GM12878 (cell line): ENCODE data around the gene DNAJC2. TPM values are rescaled to one million over a fixed set of nuclear protein-coding genes. Genes with fewer than 3 reads are reported as not detected.
"Not testable (repeated sequence)": the region's sequence is repeated elsewhere in the genome, so short reads cannot be mapped to it uniquely, and the experiment has no call there.

ENCODE experiments used
- ATAC-seq: fragments of 200-7000 bp; cut with Tn5 transposase; 3 replicates; pipeline ENCODE4 v1.9.1; 2020; ENCODE audit warnings: mild to moderate bottlenecking, moderate library complexity
- BruUV-seq: library from RNA; stranded (reverse); fragments of 400-500 nt; replicated peaks from 2 replicates; lab custom pipeline; 2021; lab: Mats Ljungman, UMichigan
- CTCF ChIA-PET: fragments of 300-600 bp; sonication (Branson Sonifier 250); formaldehyde crosslinking; extraction: SDS; loops from one replicate; lab custom pipeline; 2021; ENCODE audit warnings: inconsistent platforms; lab: Yijun Ruan, JAX
- POLR2A ChIA-PET: fragments of 350-600 bp; formaldehyde crosslinking; extraction: SDS; loops from one replicate; lab custom pipeline; 2021; ENCODE audit warnings: inconsistent platforms; lab: Charles Lee
- RAD21 ChIA-PET: fragments of 300-600 bp; sonication (Branson Sonifier 250); formaldehyde crosslinking; loops from one replicate; lab custom pipeline; 2023; ENCODE audit warnings: antibody characterized with exemption; ENCODE audit not compliant: unreplicated experiment; lab: Charles Lee
- SMC1A ChIA-PET: fragments of 300-600 bp; sonication (Branson Sonifier 250); formaldehyde crosslinking; loops from one replicate; lab custom pipeline; 2023; ENCODE audit not compliant: unreplicated experiment, uncharacterized antibody; lab: Charles Lee
- DNase-seq: peaks from one replicate; pipeline ENCODE4 v3.0.0-alpha.2; 2011; ENCODE audit warnings: low read depth, low spot score
- FAIRE-seq: peaks from 3 replicates; lab custom pipeline; 2011; peaks lifted over from hg19 to GRCh38; lab: Jason Lieb, UNC
- H2AFZ ChIP-seq: 2 replicates; pipeline ENCODE4 v1.6.0; 2011; ENCODE audit warnings: low read depth, low read length, control low read depth; ENCODE audit not compliant: control insufficient read depth
- H3K27ac ChIP-seq: 2 replicates; pipeline ENCODE4 v1.5.1; 2011; ENCODE audit warnings: control low read depth; ENCODE audit not compliant: control insufficient read depth, insufficient read depth
- H3K27me3 ChIP-seq, 2 experiments: replicated peaks in 1 of 2; 2 replicates each; pipeline versions ENCODE4 v1.6.0 to v1.6.1; 2011; ENCODE audit warnings: low read length in 1 of 2; ENCODE audit not compliant: control insufficient read depth in 2 of 2, insufficient read depth in 2 of 2
- H3K36me3 ChIP-seq, 2 experiments: 2 replicates each; pipeline ENCODE4 v1.5.1; 2011; ENCODE audit warnings: low read length in 1 of 2; ENCODE audit not compliant: control insufficient read depth in 2 of 2, insufficient read depth in 2 of 2
- H3K4me1 ChIP-seq: 2 replicates; pipeline ENCODE4 v1.6.1; 2011; ENCODE audit warnings: mild to moderate bottlenecking, low read length, moderate library complexity, mixed read lengths; ENCODE audit not compliant: control insufficient read depth, insufficient read depth
- H3K4me2 ChIP-seq: 2 replicates; pipeline ENCODE4 v1.6.0; 2011; ENCODE audit warnings: control low read depth; ENCODE audit not compliant: control insufficient read depth, insufficient read depth
- H3K4me3 ChIP-seq: fragments of 200-600 bp; sonication (generic); 2 replicates; pipeline ENCODE4 v1.5.1; 2016
- H3K79me2 ChIP-seq: 2 replicates; pipeline ENCODE4 v1.6.0; 2011; ENCODE audit warnings: low read length; ENCODE audit not compliant: control insufficient read depth, insufficient read depth
- H3K9ac ChIP-seq: 2 replicates; pipeline ENCODE4 v1.8.0; 2011; ENCODE audit warnings: low read length, control low read depth, mixed read lengths; ENCODE audit not compliant: control insufficient read depth, insufficient read depth
- H3K9me3 ChIP-seq: replicated peaks from 3 replicates; pipeline ENCODE4 v1.5.1; 2011; ENCODE audit warnings: mild to moderate bottlenecking, low read length; ENCODE audit not compliant: control insufficient read depth, insufficient read depth
- H4K20me1 ChIP-seq: 2 replicates; pipeline ENCODE4 v1.6.0; 2011; ENCODE audit not compliant: control insufficient read depth, insufficient read depth
- ATF7 ChIP-seq: fragments of 450-650 bp; IDR thresholded peaks from 2 replicates; pipeline ENCODE4 v1.6.1; 2016; ENCODE audit warnings: low read depth, mild to moderate bottlenecking
- BHLHE40 ChIP-seq, 2 experiments: fragments of 450-650 bp in 1 of 2; IDR thresholded peaks; 2 replicates each; pipeline ENCODE4 v1.6.1; 2011 to 2017; ENCODE audit warnings: low read depth in 2 of 2, borderline replicate concordance in 1 of 2, improper control_type of control experiment in 1 of 2, low read length in 1 of 2, mild to moderate bottlenecking in 1 of 2
- BMI1 ChIP-seq: fragments of 450-650 bp; IDR thresholded peaks from 2 replicates; pipeline ENCODE4 v1.6.1; 2016; ENCODE audit warnings: mild to moderate bottlenecking, moderate library complexity, borderline replicate concordance
- CHD1 ChIP-seq: IDR thresholded peaks from 2 replicates; pipeline ENCODE4 v1.6.1; 2012; ENCODE audit warnings: low read depth, low read length, improper control_type of control experiment
- FOXK2 ChIP-seq: fragments of 450-650 bp; IDR thresholded peaks from 2 replicates; pipeline ENCODE4 v1.6.1; 2017; ENCODE audit warnings: mild to moderate bottlenecking, moderate library complexity
- HDAC6 ChIP-seq: fragments of 200-600 bp; sonication (generic); IDR thresholded peaks from one replicate; pipeline ENCODE4 v1.8.0; 2017; ENCODE audit warnings: antibody characterized with exemption; ENCODE audit not compliant: unreplicated experiment
- HDGF ChIP-seq: fragments of 450-650 bp; IDR thresholded peaks from 2 replicates; pipeline ENCODE4 v1.6.1; 2016; ENCODE audit warnings: antibody characterized with exemption
- IKZF1 ChIP-seq: fragments of 450-650 bp; conservative IDR thresholded peaks from 2 replicates; pipeline ENCODE4 v1.6.1; 2017; ENCODE audit warnings: antibody characterized with exemption, mild to moderate bottlenecking
- KLF5 ChIP-seq: fragments of 450-650 bp; IDR thresholded peaks from 2 replicates; pipeline ENCODE4 v1.6.1; 2014; ENCODE audit warnings: mild to moderate bottlenecking; ENCODE audit not compliant: partially characterized antibody
- MAX ChIP-seq: IDR thresholded peaks from 2 replicates; pipeline ENCODE4 v1.6.1; 2012; ENCODE audit warnings: low read depth, low read length, improper control_type of control experiment
- MEF2B ChIP-seq: fragments of 450-650 bp; IDR thresholded peaks from 2 replicates; pipeline ENCODE4 v1.6.1; 2018; ENCODE audit warnings: mild to moderate bottlenecking, moderate library complexity; ENCODE audit not compliant: partially characterized antibody, poor library complexity, severe bottlenecking
- MXI1 ChIP-seq: fragments of 150-350 bp; IDR thresholded peaks from 2 replicates; pipeline ENCODE4 v1.6.1; 2011; ENCODE audit warnings: low read depth, mild to moderate bottlenecking, inconsistent platforms, low read length, improper control_type of control experiment
- NR2F1 ChIP-seq: fragments of 450-650 bp; conservative IDR thresholded peaks from 2 replicates; pipeline ENCODE4 v1.6.1; 2017; ENCODE audit warnings: mild to moderate bottlenecking
- NRF1 ChIP-seq: conservative IDR thresholded peaks from 2 replicates; pipeline ENCODE4 v1.6.1; 2011; ENCODE audit warnings: mild to moderate bottlenecking, low read depth, low read length, improper control_type of control experiment
- PBX3 ChIP-seq: IDR thresholded peaks from 2 replicates; pipeline ENCODE4 v1.6.1; 2011; ENCODE audit warnings: mild to moderate bottlenecking, low read depth, low read length, moderate library complexity; ENCODE audit not compliant: insufficient replicate concordance
- TARDBP ChIP-seq: IDR thresholded peaks from 2 replicates; pipeline ENCODE4 v1.6.1; 2016; ENCODE audit warnings: borderline replicate concordance
- USF1 ChIP-seq: IDR thresholded peaks from 2 replicates; pipeline ENCODE4 v1.6.1; 2011; ENCODE audit warnings: borderline replicate concordance, low read depth, mild to moderate bottlenecking, moderate library complexity, mixed read lengths, low read length; ENCODE audit not compliant: insufficient read depth; ENCODE audit errors: extremely low read length
- USF2 ChIP-seq: IDR thresholded peaks from 2 replicates; pipeline ENCODE4 v1.6.1; 2011; ENCODE audit warnings: low read depth, low read length, improper control_type of control experiment, borderline replicate concordance
- YY1 ChIP-seq: IDR thresholded peaks from 2 replicates; pipeline ENCODE4 v1.6.1; 2011; ENCODE audit warnings: low read depth, mild to moderate bottlenecking, low read length
- WGBS: methylation state at CpG from one replicate; pipeline ENCODE4 v1.1.6; 2016; ENCODE audit warnings: low lambda C conversion rate; ENCODE audit not compliant: insufficient replicate concordance, insufficient coverage; ENCODE audit errors: missing lambda C conversion rate; 5-methylcytosine and 5-hydroxymethylcytosine counted together
- in situ Hi-C: fragments of 300-500 bp; cut with MboI; formaldehyde crosslinking; loops from 9 replicates; pipeline ENCODE4 v1.14.3; 2018; ENCODE audit warnings: mixed read lengths
- intact Hi-C: fragments of 100-400 bp; cut with micrococcal nuclease; formaldehyde crosslinking; loops from one replicate; pipeline ENCODE4 v1.14.2; 2022; ENCODE audit not compliant: unreplicated experiment
- polyA plus RNA-seq, 11 experiments: library from polyadenylated mRNA; depleted of rRNA in 4 of 11; unstranded in 6 of 11; stranded (reverse) in 5 of 11; fragments of >200 nt; fragmentation: Nextera tagmentation in 4 of 11; fragmentation: Illumina TruSeq in 1 of 11; extraction: Ambion mirVana in 4 of 11; extraction: Trizol in 1 of 11; gene quantifications; 1 replicate in 1 of 11; 2 replicates in 10 of 11; pipeline versions ENCODE4 v1.2.1 to v1.2.3, GENCODE V29; 2011 to 2016; ENCODE audit warnings: inconsistent platforms in 2 of 11, missing spikeins in 2 of 11, low read depth in 1 of 11
- total RNA-seq, 4 experiments: library from RNA; depleted of rRNA in 3 of 4; stranded (reverse); fragments of >200 nt in 3 of 4; fragmentation: Illumina TruSeq in 1 of 4; extraction: Trizol in 1 of 4; gene quantifications; 2 replicates each; pipeline versions ENCODE4 v1.2.1 to v1.2.3, GENCODE V29; 2013 to 2021

DNAJC2 gene
- total and polyA plus RNA-seq, 10 of the 15 experiments (the other 5 are each of a cell fraction or from before 2014, with no cell fraction given), result 18.2 to 63.1 (median 30.6) TPM

- under 1% methylated on average over 50 of the region's 71 CpGs for WGBS
- FAIRE-seq, H3K27me3 ChIP-seq, H3K36me3 ChIP-seq, H3K9me3 ChIP-seq, H3K4me1 ChIP-seq, H3K79me2 ChIP-seq, H4K20me1 ChIP-seq, BruUV-seq: not testable (repeated sequence)
- intact Hi-C loops, result loop anchor here (2.0 kb wide), 1 partner anchor 131 kb away; the partner anchor contains the start of gene NAPEPLD
- Histone ChIP-seq H3K27ac (peak overlapping the region; percentile 68), H3K4me3 (peak overlapping the region; percentile 86), H3K4me2 (peak overlapping the region; percentile 75), H2AFZ (peak overlapping the region; percentile 94), H3K9ac (peak overlapping the region; percentile 69)
- DNase-seq, result peak; percentile 68
- CTCF ChIA-PET, result interaction anchor here (0.7 to 2.2 kb wide), 3 partner anchors 10 to 18 kb away, joined by 3 to 5 read pairs (median 4); partner anchors contain the start of gene PMPCB
- peak; percentile 96 for ATAC-seq
- SMC1A ChIA-PET, result interaction anchor here (1.1 kb wide), 1 partner anchor 11 kb away, joined by 4 read pairs; no protein-coding TSS in a partner anchor
- RAD21 ChIA-PET, result interaction anchor here (0.6 to 1.7 kb wide), 6 partner anchors 14 to 150 kb away, joined by 3 to 5 read pairs (median 3); partner anchors contain the start of gene NAPEPLD
- POLR2A ChIA-PET, result interaction anchor here (0.8 kb wide), 1 partner anchor 17 kb away, joined by 3 read pairs; the partner anchor contains the start of gene PMPCB
- in situ Hi-C loops, result loop anchor here (25.0 kb wide), 1 partner anchor 882 kb away; no protein-coding TSS in a partner anchor
- TF ChIP-seq USF1 (peak; percentile 55), CHD1 (0 out of 2 replicates have a peak, but pooled peaks have one; percentile 23), BHLHE40 (IDR thresholded peaks at IDR 0.05; ENCODE audit: borderline replicate concordance in 1 of 2, low read depth in 2 of 2, low read length in 1 of 2) (peak; percentile 81 to 96), NRF1 (peak; percentile 46), NR2F1 (peak; percentile 31; the same call in 1 of the 2 replicates), KLF5 (peak; percentile 84), BMI1 (peak; percentile 98), MAX (peak; percentile 70; the same call in 1 of the 2 replicates), ATF7 (peak; percentile 55; the same call in 1 of the 2 replicates), PBX3 (peak; percentile 10), HDGF (peak; percentile 38; the same call in 1 of the 2 replicates), FOXK2 (peak; percentile 90), HDAC6 (peak; percentile 88), YY1 (peak; percentile 76), IKZF1 (peak; percentile 54), MXI1 (peak; percentile 78), TARDBP (peak; percentile 39; the same call in 1 of the 2 replicates), USF2 (peak; percentile 32), MEF2B (peak; percentile 77)
Measured at GRCh38 chr7:103279963-103280802, 64.4 kb downstream of the DNAJC2 start.
